ENCODE data around the gene SEC23IP. TPM values are rescaled to one million over a fixed set of nuclear protein-coding genes. Genes with fewer than 3 reads are reported as not detected.

The SEC23IP gene
- polyA plus RNA-seq, 1 donor: 41.9 TPM

GRCh38 chr10:119973281-119973680 lies 80.8 kb downstream of the SEC23IP start:
- Histone ChIP-seq H3K9me3 (ENCODE audit: control insufficient read depth, low read depth, low read length) (no peaks in the 10 kb centered on the region), H3K27ac (ENCODE audit: low read length) (no peak overlapping the region), H3K4me1 (ENCODE audit: control insufficient read depth, insufficient read depth, low read length) (no peaks in the 10 kb centered on the region), H3K36me3 (ENCODE audit: control insufficient read depth, insufficient read depth, low read length) (no peaks in the 10 kb centered on the region), H3K4me3 (ENCODE audit: low read length) (no peak overlapping the region), H3K27me3 (ENCODE audit: control insufficient read depth, insufficient read depth, low read length) (no peaks in the 10 kb centered on the region)
- no CpG with 5 or more reads among the region's 5 CpGs for WGBS (ENCODE audit: insufficient coverage, low lambda C conversion rate)
- DNase-seq: no peak

- no peak for DNase-seq
- Histone ChIP-seq H3K4me3 (ENCODE audit: low read length) (no peak overlapping the region), H3K36me3 (ENCODE audit: control insufficient read depth, insufficient read depth, low read length) (no peaks in the 10 kb centered on the region), H3K9me3 (ENCODE audit: control insufficient read depth, low read depth, low read length) (no peaks in the 10 kb centered on the region), H3K27me3 (ENCODE audit: control insufficient read depth, insufficient read depth, low read length) (no peaks in the 10 kb centered on the region), H3K4me1 (ENCODE audit: control insufficient read depth, insufficient read depth, low read length) (no peaks in the 10 kb centered on the region), H3K27ac (ENCODE audit: low read length) (no peak overlapping the region)
- 80% methylated on average over 1 of the region's 3 CpGs for WGBS (ENCODE audit: insufficient coverage, low lambda C conversion rate)
These were observed 83.9 kb downstream of the SEC23IP start for GRCh38 chr10:119976421-119976820.

- H3K4me3 ChIP-seq (ENCODE audit: low read length): no peak overlapping the region
- peak in 1 of 2 donors; percentile 7 for DNase-seq
- WGBS (ENCODE audit: insufficient coverage, low lambda C conversion rate): 67% methylated on average over 3 of the region's 5 CpGs
- H3K27ac ChIP-seq (ENCODE audit: low read length): no peak overlapping the region
- no peaks in the 10 kb centered on the region for H3K9me3 ChIP-seq (ENCODE audit: control insufficient read depth, low read depth, low read length)
- no peaks in the 10 kb centered on the region for H3K36me3 ChIP-seq (ENCODE audit: control insufficient read depth, insufficient read depth, low read length)
- no peaks in the 10 kb centered on the region for H3K27me3 ChIP-seq (ENCODE audit: control insufficient read depth, insufficient read depth, low read length)
- no peaks in the 10 kb centered on the region for H3K4me1 ChIP-seq (ENCODE audit: control insufficient read depth, insufficient read depth, low read length)
These were observed 88.6 kb downstream of the SEC23IP start for GRCh38 chr10:119980956-119981750.

GRCh38 chr10:119981826-119982225 lies 89.3 kb downstream of the SEC23IP start:
- H3K36me3 ChIP-seq (ENCODE audit: control insufficient read depth, insufficient read depth, low read length): no peaks in the 10 kb centered on the region
- no peak for DNase-seq
- no CpG with 5 or more reads among the region's 1 CpG for WGBS (ENCODE audit: insufficient coverage, low lambda C conversion rate)
- H3K4me1 ChIP-seq (ENCODE audit: control insufficient read depth, insufficient read depth, low read length): no peaks in the 10 kb centered on the region
- no peak overlapping the region for H3K4me3 ChIP-seq (ENCODE audit: low read length)
- no peaks in the 10 kb centered on the region for H3K27me3 ChIP-seq (ENCODE audit: control insufficient read depth, insufficient read depth, low read length)
- H3K9me3 ChIP-seq (ENCODE audit: control insufficient read depth, low read depth, low read length): no peaks in the 10 kb centered on the region
- H3K27ac ChIP-seq (ENCODE audit: low read length): no peak overlapping the region

GRCh38 chr10:119988333-119988732 lies 95.8 kb downstream of the SEC23IP start:
- Histone ChIP-seq H3K27me3 (ENCODE audit: control insufficient read depth, insufficient read depth, low read length) (no peaks in the 10 kb centered on the region), H3K9me3 (ENCODE audit: control insufficient read depth, low read depth, low read length) (no peaks in the 10 kb centered on the region), H3K4me1 (ENCODE audit: control insufficient read depth, insufficient read depth, low read length) (no peaks in the 10 kb centered on the region), H3K27ac (ENCODE audit: low read length) (no peak overlapping the region), H3K36me3 (ENCODE audit: control insufficient read depth, insufficient read depth, low read length) (no peaks in the 10 kb centered on the region), H3K4me3 (ENCODE audit: low read length) (no peak overlapping the region)
- no peak for DNase-seq
- whole genome bisulfite sequencing (ENCODE audit: insufficient coverage, low lambda C conversion rate): no CpG with 5 or more reads among the region's 1 CpG

GRCh38 chr10:119989966-119990365 lies 97.4 kb downstream of the SEC23IP start:
- Histone ChIP-seq H3K27me3 (ENCODE audit: control insufficient read depth, insufficient read depth, low read length) (no peaks in the 10 kb centered on the region), H3K4me3 (ENCODE audit: low read length) (no peak overlapping the region), H3K27ac (ENCODE audit: low read length) (no peak overlapping the region), H3K4me1 (ENCODE audit: control insufficient read depth, insufficient read depth, low read length) (no peaks in the 10 kb centered on the region), H3K9me3 (ENCODE audit: control insufficient read depth, low read depth, low read length) (no peaks in the 10 kb centered on the region), H3K36me3 (ENCODE audit: control insufficient read depth, insufficient read depth, low read length) (no peaks in the 10 kb centered on the region)
- WGBS (ENCODE audit: insufficient coverage, low lambda C conversion rate): no CpG with 5 or more reads among the region's 7 CpGs
- no peak for DNase-seq

GRCh38 chr10:119991066-119991465 lies 98.5 kb downstream of the SEC23IP start:
- Histone ChIP-seq H3K4me1 (ENCODE audit: control insufficient read depth, insufficient read depth, low read length) (no peaks in the 10 kb centered on the region), H3K27ac (ENCODE audit: low read length) (no peak overlapping the region), H3K4me3 (ENCODE audit: low read length) (no peak overlapping the region), H3K27me3 (ENCODE audit: control insufficient read depth, insufficient read depth, low read length) (no peaks in the 10 kb centered on the region), H3K36me3 (ENCODE audit: control insufficient read depth, insufficient read depth, low read length) (no peaks in the 10 kb centered on the region), H3K9me3 (ENCODE audit: control insufficient read depth, low read depth, low read length) (no peaks in the 10 kb centered on the region)
- 85% methylated on average over 4 of the region's 9 CpGs for WGBS (ENCODE audit: insufficient coverage, low lambda C conversion rate)
- DNase-seq: no peak

- Histone ChIP-seq H3K27ac (ENCODE audit: low read length) (no peak overlapping the region), H3K36me3 (ENCODE audit: control insufficient read depth, insufficient read depth, low read length) (no peaks in the 10 kb centered on the region), H3K4me1 (ENCODE audit: control insufficient read depth, insufficient read depth, low read length) (no peaks in the 10 kb centered on the region), H3K9me3 (ENCODE audit: control insufficient read depth, low read depth, low read length) (no peaks in the 10 kb centered on the region), H3K27me3 (ENCODE audit: control insufficient read depth, insufficient read depth, low read length) (no peaks in the 10 kb centered on the region), H3K4me3 (ENCODE audit: low read length) (no peak overlapping the region)
- WGBS (ENCODE audit: insufficient coverage, low lambda C conversion rate): 100% methylated on average over 2 of the region's 2 CpGs
- no peak for DNase-seq
These were observed 99.3 kb downstream of the SEC23IP start for GRCh38 chr10:119991816-119992215.

Other genes with a start within 250 kb of the SEC23IP start
- 12.3 TPM for gene BAG3, start 241.3 kb upstream of the SEC23IP start, polyA plus RNA-seq
- gene INPP5F, start 166.7 kb upstream of the SEC23IP start, polyA plus RNA-seq: 24.7 TPM
- 39.6 TPM for gene MCMBP, start 19.9 kb upstream of the SEC23IP start, polyA plus RNA-seq

Data from large intestine (tissue), 3 donors.